ENCODE results near the gene TMC1.

- no peak for TF ChIP-seq POLR2A (IDR thresholded peaks at IDR 0.05)
- TF ChIP-seq CTCF (IDR thresholded peaks at IDR 0.05): no peak
Measured at GRCh38 chr9:72704688-72705375, 183.4 kb downstream of the TMC1 start.

Measured in breast epithelium (tissue), 3 donors.